ENCODE measurements around the gene MAGEB17.

DNA sequence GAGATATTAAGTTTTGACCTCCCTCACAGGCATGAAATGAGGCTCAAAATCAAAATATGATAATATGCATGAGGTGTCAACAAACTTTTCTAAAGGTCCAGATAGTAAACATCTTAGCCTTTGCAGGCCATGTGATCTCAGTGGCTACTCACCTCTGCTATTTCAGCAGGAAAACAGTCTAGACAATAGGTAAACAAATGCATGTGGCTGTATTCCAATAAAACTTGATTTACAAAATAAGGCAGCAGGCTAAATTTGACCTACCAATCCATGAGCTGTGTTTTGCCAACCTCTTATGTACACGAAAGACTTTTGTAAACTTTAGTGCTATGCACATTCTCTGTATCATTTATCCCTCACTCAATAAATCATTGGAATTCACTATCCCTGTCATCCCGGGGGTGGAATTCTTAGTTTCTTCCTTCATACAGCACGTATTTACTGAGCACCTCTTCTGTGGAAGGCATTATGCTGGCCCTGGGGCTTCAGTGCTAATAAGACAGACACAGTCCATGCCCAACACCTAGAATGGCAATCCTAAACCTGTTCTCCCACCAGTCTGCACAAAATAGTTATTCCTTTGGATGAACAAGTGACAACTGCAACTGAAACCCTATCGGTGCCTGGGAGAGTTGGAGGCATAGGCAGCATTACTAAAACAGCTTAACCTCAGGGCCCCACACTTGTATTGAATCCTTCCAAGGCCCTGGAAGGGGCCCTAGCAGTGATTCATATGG, 19.9 kb downstream of the MAGEB17 start:
- TF ChIP-seq, protein P1, sequence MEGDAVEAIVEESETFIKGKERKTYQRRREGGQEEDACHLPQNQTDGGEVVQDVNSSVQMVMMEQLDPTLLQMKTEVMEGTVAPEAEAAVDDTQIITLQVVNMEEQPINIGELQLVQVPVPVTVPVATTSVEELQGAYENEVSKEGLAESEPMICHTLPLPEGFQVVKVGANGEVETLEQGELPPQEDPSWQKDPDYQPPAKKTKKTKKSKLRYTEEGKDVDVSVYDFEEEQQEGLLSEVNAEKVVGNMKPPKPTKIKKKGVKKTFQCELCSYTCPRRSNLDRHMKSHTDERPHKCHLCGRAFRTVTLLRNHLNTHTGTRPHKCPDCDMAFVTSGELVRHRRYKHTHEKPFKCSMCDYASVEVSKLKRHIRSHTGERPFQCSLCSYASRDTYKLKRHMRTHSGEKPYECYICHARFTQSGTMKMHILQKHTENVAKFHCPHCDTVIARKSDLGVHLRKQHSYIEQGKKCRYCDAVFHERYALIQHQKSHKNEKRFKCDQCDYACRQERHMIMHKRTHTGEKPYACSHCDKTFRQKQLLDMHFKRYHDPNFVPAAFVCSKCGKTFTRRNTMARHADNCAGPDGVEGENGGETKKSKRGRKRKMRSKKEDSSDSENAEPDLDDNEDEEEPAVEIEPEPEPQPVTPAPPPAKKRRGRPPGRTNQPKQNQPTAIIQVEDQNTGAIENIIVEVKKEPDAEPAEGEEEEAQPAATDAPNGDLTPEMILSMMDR (IDR thresholded peaks at IDR 0.05) = no peak
- TF ChIP-seq POLR2A (IDR thresholded peaks at IDR 0.05) = no peak

Data from esophagus squamous epithelium (tissue), 4 donors.